GM19463 (cell line): ENCODE results near the gene RSPH3.
A peak's percentile ranks its signal among the peaks of the same experiment; 100 is the strongest.
"Not testable (repeated sequence)": the region's sequence is repeated elsewhere in the genome, so short reads cannot be mapped to it uniquely, and the experiment has no call there.

ENCODE experiments used
- ATAC-seq: cut with Tn5 transposase; IDR thresholded peaks from one replicate; pipeline ENCODE4 v1.9.1; 2021; ENCODE audit warnings: mild to moderate bottlenecking, moderate library complexity; ENCODE audit not compliant: unreplicated experiment

The RSPH3 gene

GRCh38 chr6:159030168-159030567, 30.2 kb upstream of the RSPH3 start:
- ATAC-seq = no peak

GRCh38 chr6:159025224-159025623, 25.2 kb upstream of the RSPH3 start:
- ATAC-seq = not testable (repeated sequence)

- ATAC-seq = no peak
These were observed 23.9 kb upstream of the RSPH3 start for GRCh38 chr6:159023893-159024292.

- no peak for ATAC-seq
These were observed 20.0 kb upstream of the RSPH3 start for GRCh38 chr6:159020011-159020410.

GRCh38 chr6:159017757-159018559, 18.0 kb upstream of the RSPH3 start:
- peak; percentile 77 for ATAC-seq

- no peak for ATAC-seq
These were observed 14.4 kb upstream of the RSPH3 start for GRCh38 chr6:159014406-159014805.

- no peak for ATAC-seq
These were observed 13.2 kb upstream of the RSPH3 start for GRCh38 chr6:159013229-159013628.

GRCh38 chr6:159012201-159012600, 12.2 kb upstream of the RSPH3 start:
- no peak for ATAC-seq

- ATAC-seq = not testable (repeated sequence)
These were observed 10.1 kb upstream of the RSPH3 start for GRCh38 chr6:159010037-159010612.

GRCh38 chr6:159008656-159009288, 8.8 kb upstream of the RSPH3 start:
- ATAC-seq = peak; percentile 63

- no peak for ATAC-seq
These were observed 7.5 kb upstream of the RSPH3 start for GRCh38 chr6:159007510-159007909.

GRCh38 chr6:159005436-159005835, 5.4 kb upstream of the RSPH3 start:
- no peak for ATAC-seq

GRCh38 chr6:159004592-159004991, 4.6 kb upstream of the RSPH3 start:
- ATAC-seq = no peak

- no peak for ATAC-seq
These were observed 2.6 kb upstream of the RSPH3 start for GRCh38 chr6:159002432-159003155.

- peak; percentile 21 for ATAC-seq
These were observed 792 bp downstream of the RSPH3 start for GRCh38 chr6:158999154-158999665.

GRCh38 chr6:158996856-158997255, 3.1 kb downstream of the RSPH3 start:
- no peak for ATAC-seq

- no peak for ATAC-seq
These were observed 6.4 kb downstream of the RSPH3 start for GRCh38 chr6:158993639-158994038.

- no peak for ATAC-seq
These were observed 8.8 kb downstream of the RSPH3 start for GRCh38 chr6:158991017-158991723.

- not testable (repeated sequence) for ATAC-seq
These were observed 10.3 kb downstream of the RSPH3 start for GRCh38 chr6:158989711-158990110.

GRCh38 chr6:158988477-158988876, 11.5 kb downstream of the RSPH3 start:
- ATAC-seq = no peak

GRCh38 chr6:158987657-158988056, 12.3 kb downstream of the RSPH3 start:
- ATAC-seq = no peak
